ENCODE data around the gene PAPPA. TPM values are rescaled to one million over a fixed set of nuclear protein-coding genes. Genes with fewer than 3 reads are reported as not detected.

The PAPPA gene
- total RNA-seq, 6 experiments from 2014 or later = 0.07 to 0.50 (median 0.32) TPM

GRCh38 chr9:116212986-116213692, 59.5 kb downstream of the PAPPA start:
- TF ChIP-seq POLR2A (IDR thresholded peaks at IDR 0.05) (no peak), CTCF (IDR thresholded peaks at IDR 0.05) (no peak)

GRCh38 chr9:116213693-116214047, 60.1 kb downstream of the PAPPA start:
- no peak overlapping the region for H3K27ac ChIP-seq
- DNase-seq = no peak
- ATAC-seq = no peak
- no peaks in the 10 kb centered on the region for H3K4me1 ChIP-seq
- no peaks in the 10 kb centered on the region for H3K9me3 ChIP-seq
- WGBS (ENCODE audit: insufficient coverage, low coverage, low lambda C conversion rate, missing lambda C conversion rate) = 35% methylated on average over 3 of the region's 3 CpGs
- no peaks in the 10 kb centered on the region for H3K36me3 ChIP-seq
- no peaks in the 10 kb centered on the region for H3K27me3 ChIP-seq
- intact Hi-C loops (cut with DNase I) = no loop called here
- no peak for TF ChIP-seq POLR2A (IDR thresholded peaks at IDR 0.05)
- TF ChIP-seq CTCF (IDR thresholded peaks at IDR 0.05) = no peak
- H3K4me3 ChIP-seq = no peak overlapping the region

More at GRCh38 chr9:116212986-116213692, 59.5 kb downstream of the PAPPA start:
- no peaks in the 10 kb centered on the region for H3K36me3 ChIP-seq
- no peak overlapping the region for H3K4me3 ChIP-seq
- H3K27me3 ChIP-seq = no peaks in the 10 kb centered on the region
- DNase-seq (no peak), ATAC-seq (no peak)
- H3K4me1 ChIP-seq = no peaks in the 10 kb centered on the region
- no peak overlapping the region for H3K27ac ChIP-seq
- intact Hi-C loops (cut with DNase I) = no loop called here
- H3K9me3 ChIP-seq = no peaks in the 10 kb centered on the region
- WGBS (ENCODE audit: insufficient coverage, low coverage, low lambda C conversion rate, missing lambda C conversion rate) = 50% methylated on average over 2 of the region's 2 CpGs

GRCh38 chr9:116218399-116218798, 64.8 kb downstream of the PAPPA start:
- no peak for TF ChIP-seq POLR2A (IDR thresholded peaks at IDR 0.05)
- TF ChIP-seq CTCF (IDR thresholded peaks at IDR 0.05) = no peak
- ATAC-seq (no peak), DNase-seq (no peak)
- 17% methylated on average over 1 of the region's 1 CpG for WGBS (ENCODE audit: insufficient coverage, low coverage, low lambda C conversion rate, missing lambda C conversion rate)
- Histone ChIP-seq H3K27me3 (no peaks in the 10 kb centered on the region), H3K4me3 (no peak overlapping the region), H3K9me3 (no peaks in the 10 kb centered on the region), H3K4me1 (no peaks in the 10 kb centered on the region), H3K27ac (no peak overlapping the region), H3K36me3 (no peaks in the 10 kb centered on the region)
- intact Hi-C loops (cut with DNase I) = no loop called here

DNA sequence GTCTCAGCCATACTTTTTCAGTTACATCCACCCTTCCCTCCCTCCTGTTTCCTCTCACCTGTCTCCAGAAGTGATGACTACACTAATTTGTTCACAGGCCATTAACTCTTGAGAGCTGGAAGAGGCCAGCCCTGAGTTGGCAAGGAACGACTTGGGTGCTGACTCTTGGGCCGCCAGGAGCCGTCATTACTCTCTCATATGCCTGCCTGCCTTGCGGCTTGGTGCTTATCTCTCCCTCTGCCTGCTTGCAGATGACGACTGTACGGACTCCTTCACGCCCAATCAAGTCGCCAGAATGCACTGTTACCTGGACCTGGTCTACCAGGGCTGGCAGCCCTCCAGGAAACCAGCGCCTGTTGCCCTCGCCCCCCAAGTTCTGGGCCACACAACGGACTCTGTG, 66.1 kb downstream of the PAPPA start:
- intact Hi-C loops (cut with DNase I) = no loop called here
- H3K27ac ChIP-seq = no peak overlapping the region
- DNase-seq = no peak

More for the DNA sequence above, 66.1 kb downstream of the PAPPA start:
- no peaks in the 10 kb centered on the region for H3K9me3 ChIP-seq
- TF ChIP-seq POLR2A (IDR thresholded peaks at IDR 0.05) (no peak), CTCF (IDR thresholded peaks at IDR 0.05) (no peak)
- 82% methylated on average over 11 of the region's 11 CpGs for WGBS (ENCODE audit: insufficient coverage, low coverage, low lambda C conversion rate, missing lambda C conversion rate)
- no peak for ATAC-seq
- no peak overlapping the region for H3K4me3 ChIP-seq
- H3K4me1 ChIP-seq = no peaks in the 10 kb centered on the region
- H3K27me3 ChIP-seq = no peaks in the 10 kb centered on the region
- H3K36me3 ChIP-seq = no peaks in the 10 kb centered on the region
